ENCODE data around the gene ENG. TPM values are rescaled to one million over a fixed set of nuclear protein-coding genes. Genes with fewer than 3 reads are reported as not detected.

Gene ENG
- total and polyA plus RNA-seq, 5 donors: 275 to 462 (median 362) TPM

GRCh38 chr9:127878652-127879390 lies 24.4 kb upstream of the ENG start:
- H3K4me3 ChIP-seq (ENCODE audit: low read length): no peak overlapping the region
- intact Hi-C loops (cut with DNase I): loop anchor here in 3 of 4 donors (10.0 kb wide), 2 partner anchors 74 to 144 kb away; partner anchors contain the start of genes FPGS (in 2 of the 3) and TOR2A (in 2 of the 3)
- no peak overlapping the region for H3K27ac ChIP-seq (ENCODE audit: low read length)
- H3K27me3 ChIP-seq (ENCODE audit: control insufficient read depth, insufficient read depth): no peaks in the 10 kb centered on the region
- H3K9me3 ChIP-seq (ENCODE audit: control insufficient read depth, low read length): no peaks in the 10 kb centered on the region
- no peak for ATAC-seq
- H3K4me1 ChIP-seq (ENCODE audit: control insufficient read depth, insufficient read depth, low read length): peaks cover 12% of the 10 kb centered on the region
- DNase-seq: peak in 2 of 3 donors; percentile 25 to 26
- WGBS: 63% methylated on average over 8 of the region's 8 CpGs

DNA sequence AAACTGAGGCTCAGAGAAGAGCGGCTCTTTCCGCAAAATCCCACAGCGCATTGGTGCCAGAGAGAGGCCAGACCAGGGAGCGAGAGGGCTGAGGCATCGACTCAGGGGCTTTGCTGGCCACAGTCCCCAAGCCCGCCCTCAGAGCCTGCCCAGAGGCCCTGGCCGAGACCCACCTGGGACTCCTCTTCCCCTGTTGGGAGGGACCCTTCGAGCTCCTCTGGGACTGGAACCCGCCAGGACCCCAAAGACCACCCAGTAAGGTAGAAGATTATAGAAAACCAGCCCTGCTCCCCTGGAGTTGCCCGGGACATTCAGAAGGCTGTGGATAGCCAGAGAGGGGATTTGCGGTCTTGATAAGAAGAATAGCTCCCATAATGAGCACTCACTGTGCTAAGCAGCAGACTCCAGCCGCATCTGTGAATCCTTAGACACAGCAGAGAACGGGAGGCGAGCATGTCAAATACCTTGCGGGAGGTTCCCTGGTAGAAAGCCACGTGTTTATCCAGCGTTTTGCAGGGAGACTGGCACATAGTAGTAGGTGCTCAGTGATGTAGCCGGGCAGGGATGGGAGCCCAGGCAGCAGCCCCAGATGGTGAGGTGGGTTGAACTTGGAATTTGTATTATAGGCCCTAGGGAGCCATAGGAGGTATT lies 23.7 kb upstream of the ENG start:
- ATAC-seq (peak in 1 of 2 donors; percentile 0), DNase-seq (peak in 2 of 3 donors; percentile 57 to 69)
- H3K4me1 ChIP-seq (ENCODE audit: control insufficient read depth, insufficient read depth, low read length): peaks cover 12% of the 10 kb centered on the region
- no peaks in the 10 kb centered on the region for H3K9me3 ChIP-seq (ENCODE audit: control insufficient read depth, low read length)
- peak overlapping the region; percentile 80 for H3K4me3 ChIP-seq (ENCODE audit: low read length)
- no peaks in the 10 kb centered on the region for H3K27me3 ChIP-seq (ENCODE audit: control insufficient read depth, insufficient read depth)
- peak overlapping the region; percentile 55 for H3K27ac ChIP-seq (ENCODE audit: low read length)
- intact Hi-C loops (cut with DNase I): loop anchor here in 3 of 4 donors (10.0 kb wide), 2 partner anchors 73 to 143 kb away; partner anchors contain the start of genes FPGS (in 2 of the 3) and TOR2A (in 2 of the 3)
- 28% methylated on average over 18 of the region's 18 CpGs for WGBS

GRCh38 chr9:127877566-127877998 lies 23.1 kb upstream of the ENG start, which contains the start of gene AK1:
Gene AK1 (minus strand): TSS chr9:127877675. CDS start chr9:127874617, 3,058 bp downstream.
- intact Hi-C loops (cut with DNase I): loop anchor here in 3 of 4 donors (2.0 to 10.0 kb wide), 3 partner anchors 39 to 143 kb away; partner anchors contain the start of genes FPGS (in 2 of the 3), TOR2A (in 2 of the 3) and ST6GALNAC4 (in 1 of the 3)
- Histone ChIP-seq H3K27me3 (ENCODE audit: control insufficient read depth, insufficient read depth) (no peaks in the 10 kb centered on the region), H3K9me3 (ENCODE audit: control insufficient read depth, low read length) (no peaks in the 10 kb centered on the region), H3K27ac (ENCODE audit: low read length) (peak within 1 kb of the TSS; percentile 86), H3K4me1 (ENCODE audit: control insufficient read depth, insufficient read depth, low read length) (peaks cover 12% of the 10 kb centered on the region), H3K4me3 (ENCODE audit: low read length) (peak within 1 kb of the TSS; percentile 80)
- under 1% methylated on average over 44 of the region's 44 CpGs for WGBS
- peak; percentile 87 to 95 (median 94) for DNase-seq
- peak; percentile 79 for ATAC-seq

DNA sequence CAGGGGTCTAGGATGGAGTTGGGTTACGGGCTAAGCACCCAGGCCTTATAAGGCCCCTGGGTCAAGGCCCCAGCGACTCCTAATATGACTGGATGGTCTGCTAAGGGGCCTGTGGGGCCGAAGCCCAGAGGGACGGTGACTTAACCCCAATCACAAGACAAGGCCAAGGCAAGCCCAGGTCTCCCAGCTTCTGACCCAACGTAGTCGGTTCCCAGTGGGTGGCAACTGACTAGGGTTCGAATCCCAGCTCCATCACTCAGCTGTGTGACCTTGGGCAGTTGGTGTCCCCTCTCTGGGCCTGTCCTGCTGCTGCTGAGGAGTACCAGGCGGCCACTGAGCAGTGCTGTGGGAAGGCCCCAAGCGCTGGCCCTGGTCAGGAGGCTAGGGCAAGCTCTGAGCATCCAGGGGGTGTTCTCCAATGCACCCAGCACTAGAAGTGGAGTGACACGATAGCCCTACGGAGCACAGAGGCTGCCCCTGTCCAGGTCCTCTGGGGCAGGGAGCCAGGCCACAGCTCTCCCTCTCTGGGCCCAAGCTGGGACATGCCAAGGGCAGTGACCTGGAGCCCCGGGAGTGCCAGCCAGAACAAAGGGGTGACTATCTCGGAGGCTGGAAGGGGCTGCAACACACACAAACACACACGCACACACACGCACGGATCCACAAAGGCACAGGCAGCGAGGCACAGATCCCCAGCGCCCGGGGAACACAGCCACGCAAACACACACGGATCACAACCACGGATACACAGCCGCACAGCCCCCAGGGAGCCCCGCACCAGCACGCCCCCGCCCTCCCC lies 22.5 kb upstream of the ENG start:
- Histone ChIP-seq H3K27ac (ENCODE audit: low read length) (peak overlapping the region; percentile 86), H3K4me3 (ENCODE audit: low read length) (peak overlapping the region; percentile 80), H3K4me1 (ENCODE audit: control insufficient read depth, insufficient read depth, low read length) (peaks cover 12% of the 10 kb centered on the region), H3K9me3 (ENCODE audit: control insufficient read depth, low read length) (no peaks in the 10 kb centered on the region), H3K27me3 (ENCODE audit: control insufficient read depth, insufficient read depth) (no peaks in the 10 kb centered on the region)
- intact Hi-C loops (cut with DNase I): loop anchor here in 3 of 4 donors (2.0 to 10.0 kb wide), 3 partner anchors 40 to 142 kb away; partner anchors contain the start of genes FPGS (in 2 of the 3), TOR2A (in 2 of the 3) and ST6GALNAC4 (in 1 of the 3)
- ATAC-seq (peak; percentile 10 to 17), DNase-seq (peak; percentile 56 to 80 (median 80))
- 20% methylated on average over 26 of the region's 26 CpGs for WGBS

GRCh38 chr9:127876026-127876763 lies 21.7 kb upstream of the ENG start:
- WGBS: 54% methylated on average over 14 of the region's 14 CpGs
- Histone ChIP-seq H3K4me1 (ENCODE audit: control insufficient read depth, insufficient read depth, low read length) (peaks cover 12% of the 10 kb centered on the region), H3K9me3 (ENCODE audit: control insufficient read depth, low read length) (no peaks in the 10 kb centered on the region), H3K27me3 (ENCODE audit: control insufficient read depth, insufficient read depth) (no peaks in the 10 kb centered on the region), H3K4me3 (ENCODE audit: low read length) (peak overlapping the region; percentile 80), H3K27ac (ENCODE audit: low read length) (peak overlapping the region; percentile 86)
- ATAC-seq (no peak), DNase-seq (peak in 2 of 3 donors; percentile 53 to 69)
- intact Hi-C loops (cut with DNase I): loop anchor here in 3 of 4 donors (2.0 to 10.0 kb wide), 3 partner anchors 41 to 141 kb away; partner anchors contain the start of genes FPGS (in 2 of the 3), TOR2A (in 2 of the 3) and ST6GALNAC4 (in 1 of the 3)

DNA sequence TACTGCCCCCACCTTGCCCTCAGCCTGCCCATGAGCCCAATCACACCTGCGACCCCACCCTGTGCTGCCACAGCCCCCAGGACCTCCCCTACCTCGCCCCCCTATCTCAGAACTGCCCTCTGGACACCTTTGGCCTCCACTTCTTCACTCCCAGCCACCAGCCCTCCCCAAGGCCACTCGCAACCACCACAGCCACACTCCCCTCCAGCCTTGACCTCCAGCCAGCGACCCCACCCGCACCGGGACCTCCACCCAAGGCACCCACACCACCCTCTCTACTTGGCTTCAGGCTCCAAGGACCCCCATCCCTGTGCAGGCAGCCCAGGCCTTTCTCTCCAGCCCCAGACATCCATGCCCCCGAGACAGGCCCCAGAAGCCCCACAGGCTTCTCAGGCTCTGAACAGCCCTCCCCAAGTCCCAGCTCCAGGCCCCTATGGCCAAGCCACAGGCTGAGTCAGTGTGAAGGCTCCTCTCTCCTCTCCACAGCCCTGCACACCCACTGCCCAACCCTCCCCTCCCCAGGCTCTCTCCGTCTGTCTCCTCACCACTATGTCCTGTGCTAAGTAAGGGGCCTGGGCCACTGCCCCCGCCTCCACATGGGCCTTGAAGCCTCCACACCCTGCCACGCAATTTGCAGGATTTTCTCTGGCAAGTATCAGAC lies 21.0 kb upstream of the ENG start:
- H3K4me1 ChIP-seq (ENCODE audit: control insufficient read depth, insufficient read depth, low read length): peaks cover 12% of the 10 kb centered on the region
- intact Hi-C loops (cut with DNase I): loop anchor here in 3 of 4 donors (10.0 kb wide), 2 partner anchors 71 to 141 kb away; partner anchors contain the start of genes FPGS (in 2 of the 3) and TOR2A (in 2 of the 3)
- no peaks in the 10 kb centered on the region for H3K27me3 ChIP-seq (ENCODE audit: control insufficient read depth, insufficient read depth)
- peak in 2 of 3 donors; percentile 59 to 66 for DNase-seq
- no peaks in the 10 kb centered on the region for H3K9me3 ChIP-seq (ENCODE audit: control insufficient read depth, low read length)
- H3K4me3 ChIP-seq (ENCODE audit: low read length): peak overlapping the region; percentile 80
- 59% methylated on average over 10 of the region's 10 CpGs for WGBS
- peak; percentile 3 to 13 for ATAC-seq
- H3K27ac ChIP-seq (ENCODE audit: low read length): peak overlapping the region; percentile 65

- intact Hi-C loops (cut with DNase I): loop anchor here in 3 of 4 donors (5.0 to 10.0 kb wide), 3 partner anchors 70 to 140 kb away; partner anchors contain the start of genes TOR2A (in 3 of the 3) and FPGS (in 2 of the 3)
- peaks cover 13% of the 10 kb centered on the region for H3K4me1 ChIP-seq (ENCODE audit: control insufficient read depth, insufficient read depth, low read length)
- H3K4me3 ChIP-seq (ENCODE audit: low read length): no peak overlapping the region
- H3K27me3 ChIP-seq (ENCODE audit: control insufficient read depth, insufficient read depth): no peaks in the 10 kb centered on the region
- DNase-seq (peak; percentile 54 to 79 (median 78)), ATAC-seq (peak in 1 of 2 donors; percentile 1)
- WGBS: 66% methylated on average over 19 of the region's 19 CpGs
- H3K9me3 ChIP-seq (ENCODE audit: control insufficient read depth, low read length): no peaks in the 10 kb centered on the region
- peak overlapping the region; percentile 65 for H3K27ac ChIP-seq (ENCODE audit: low read length)
Measured at GRCh38 chr9:127874301-127875221, 20.1 kb upstream of the ENG start.

DNA sequence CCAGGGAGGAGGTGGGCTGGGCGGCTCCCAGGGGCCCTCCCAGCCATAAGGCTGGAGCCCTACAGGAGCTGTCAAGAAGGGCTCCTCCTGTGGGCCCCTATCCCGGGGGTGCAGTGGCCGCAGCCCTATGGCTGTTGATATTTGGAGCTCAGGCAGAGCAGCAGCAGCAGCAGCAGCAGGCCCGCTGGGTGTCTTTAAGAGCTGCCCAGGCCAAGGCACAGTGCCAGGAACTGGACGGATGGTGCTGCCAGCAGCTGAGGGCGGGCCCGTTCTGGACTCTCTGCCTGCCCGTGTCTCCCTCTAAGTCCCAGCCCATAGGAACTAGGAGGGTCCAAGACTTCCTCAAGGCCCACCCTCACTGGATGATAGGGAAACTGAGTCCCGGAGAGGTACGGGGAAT lies 19.4 kb upstream of the ENG start:
- Histone ChIP-seq H3K4me3 (ENCODE audit: low read length) (no peak overlapping the region), H3K27me3 (ENCODE audit: control insufficient read depth, insufficient read depth) (no peaks in the 10 kb centered on the region), H3K27ac (ENCODE audit: low read length) (peak overlapping the region; percentile 65), H3K9me3 (ENCODE audit: control insufficient read depth, low read length) (no peaks in the 10 kb centered on the region), H3K4me1 (ENCODE audit: control insufficient read depth, insufficient read depth, low read length) (peaks cover 14% of the 10 kb centered on the region)
- intact Hi-C loops (cut with DNase I): loop anchor here in 3 of 4 donors (5.0 to 10.0 kb wide), 3 partner anchors 69 to 139 kb away; partner anchors contain the start of genes TOR2A (in 3 of the 3) and FPGS (in 2 of the 3)
- 34% methylated on average over 10 of the region's 10 CpGs for WGBS
- peak; percentile 88 to 96 (median 96) for DNase-seq
- peak; percentile 49 to 68 for ATAC-seq

Measured in right cardiac atrium (tissue), 5 donors.